GM12873 (cell line): ENCODE data around the gene SAMD4A.

Experiments
- TF ChIP-seq, protein P1 (sequence below): IDR thresholded peaks from 2 replicates; pipeline ENCODE4 v1.5.1; 2012; ENCODE audit warnings: low read depth, mild to moderate bottlenecking, moderate library complexity, low read length, control low read depth; ENCODE audit not compliant: insufficient read depth; ENCODE audit errors: missing control alignments

The SAMD4A gene

DNA sequence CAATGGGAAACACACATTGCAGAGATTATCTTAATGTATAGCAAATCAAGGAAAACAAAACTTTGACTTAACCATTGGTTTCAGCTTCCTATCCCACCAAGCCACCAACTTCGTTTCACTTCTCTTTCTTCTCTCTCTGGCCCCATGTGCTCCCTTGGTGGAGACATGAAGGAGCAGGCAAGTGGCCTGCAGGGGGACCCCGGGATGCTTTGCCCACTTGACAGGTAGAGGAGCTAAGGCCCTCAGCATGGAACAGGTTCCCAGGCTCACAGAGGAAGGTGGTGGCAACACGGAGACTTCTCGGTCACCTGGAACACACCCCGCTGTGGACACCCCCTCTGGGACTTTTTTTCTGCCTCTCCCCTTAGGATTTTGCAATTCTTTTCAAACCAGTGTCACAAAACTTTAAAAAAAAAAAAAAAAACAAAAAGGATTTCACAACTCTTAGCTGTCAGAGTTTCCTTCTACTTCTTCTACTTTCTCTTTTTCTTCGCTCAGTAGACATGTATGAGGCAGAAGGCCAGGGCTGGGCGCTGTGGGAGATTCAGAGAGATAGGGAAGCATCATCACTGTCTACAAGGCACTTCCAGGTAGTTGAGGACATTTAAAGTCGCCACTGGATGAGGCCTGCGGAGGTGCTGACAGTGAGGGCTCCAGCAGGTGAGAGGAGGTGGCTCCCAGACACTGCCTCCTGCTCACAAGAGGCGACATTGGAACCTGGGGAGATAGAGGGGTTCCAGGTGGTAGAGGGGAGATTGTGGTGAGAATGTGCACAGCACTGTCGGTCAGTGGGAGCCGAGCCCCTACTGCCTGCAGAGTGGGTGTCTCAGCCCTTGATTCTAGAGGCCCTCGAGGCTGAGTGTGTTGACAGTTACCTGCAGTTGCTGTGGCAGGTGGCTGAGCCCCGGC lies 216.1 kb downstream of the SAMD4A start:
- TF ChIP-seq, protein P1, sequence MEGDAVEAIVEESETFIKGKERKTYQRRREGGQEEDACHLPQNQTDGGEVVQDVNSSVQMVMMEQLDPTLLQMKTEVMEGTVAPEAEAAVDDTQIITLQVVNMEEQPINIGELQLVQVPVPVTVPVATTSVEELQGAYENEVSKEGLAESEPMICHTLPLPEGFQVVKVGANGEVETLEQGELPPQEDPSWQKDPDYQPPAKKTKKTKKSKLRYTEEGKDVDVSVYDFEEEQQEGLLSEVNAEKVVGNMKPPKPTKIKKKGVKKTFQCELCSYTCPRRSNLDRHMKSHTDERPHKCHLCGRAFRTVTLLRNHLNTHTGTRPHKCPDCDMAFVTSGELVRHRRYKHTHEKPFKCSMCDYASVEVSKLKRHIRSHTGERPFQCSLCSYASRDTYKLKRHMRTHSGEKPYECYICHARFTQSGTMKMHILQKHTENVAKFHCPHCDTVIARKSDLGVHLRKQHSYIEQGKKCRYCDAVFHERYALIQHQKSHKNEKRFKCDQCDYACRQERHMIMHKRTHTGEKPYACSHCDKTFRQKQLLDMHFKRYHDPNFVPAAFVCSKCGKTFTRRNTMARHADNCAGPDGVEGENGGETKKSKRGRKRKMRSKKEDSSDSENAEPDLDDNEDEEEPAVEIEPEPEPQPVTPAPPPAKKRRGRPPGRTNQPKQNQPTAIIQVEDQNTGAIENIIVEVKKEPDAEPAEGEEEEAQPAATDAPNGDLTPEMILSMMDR: peak; percentile 84

DNA sequence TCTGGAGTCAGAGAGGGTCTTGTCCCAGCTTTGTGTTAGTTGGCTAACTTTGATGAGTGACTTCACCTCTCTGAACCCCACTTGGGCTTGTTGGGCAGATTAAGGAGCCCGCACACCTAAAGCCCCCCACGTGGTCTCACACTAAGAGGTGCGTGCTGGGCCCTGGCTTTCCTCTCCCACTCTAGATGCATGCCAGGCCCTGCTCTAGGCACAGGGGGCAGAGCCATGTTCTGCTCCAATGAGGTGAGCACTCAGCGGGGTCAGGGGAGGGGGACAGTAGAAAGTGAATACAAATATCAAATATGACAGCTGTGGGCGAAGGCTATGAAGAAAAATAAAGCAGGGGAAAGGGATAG lies 216.7 kb downstream of the SAMD4A start:
- TF ChIP-seq, protein P1: no peak

DNA sequence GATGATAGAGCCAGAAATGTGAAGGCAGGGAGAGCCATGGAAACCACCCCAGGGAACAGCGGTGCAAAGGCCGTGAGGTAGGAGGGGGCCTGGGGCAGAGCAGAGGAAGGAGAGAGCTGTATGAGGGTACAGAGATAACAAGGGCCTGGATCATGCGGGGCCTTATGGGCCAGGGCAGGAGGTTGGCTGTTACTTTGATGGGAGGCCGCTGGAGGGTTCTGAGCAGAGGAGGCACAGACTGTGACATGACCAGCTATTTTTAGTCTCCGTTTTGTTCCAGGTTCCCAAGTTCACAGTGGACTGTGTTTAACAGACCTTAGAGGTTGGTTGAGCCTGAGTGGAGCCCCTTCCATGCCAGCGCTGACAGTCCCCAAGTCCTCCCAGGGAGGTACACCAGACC lies 217.1 kb downstream of the SAMD4A start:
- TF ChIP-seq, protein P1: no peak

DNA sequence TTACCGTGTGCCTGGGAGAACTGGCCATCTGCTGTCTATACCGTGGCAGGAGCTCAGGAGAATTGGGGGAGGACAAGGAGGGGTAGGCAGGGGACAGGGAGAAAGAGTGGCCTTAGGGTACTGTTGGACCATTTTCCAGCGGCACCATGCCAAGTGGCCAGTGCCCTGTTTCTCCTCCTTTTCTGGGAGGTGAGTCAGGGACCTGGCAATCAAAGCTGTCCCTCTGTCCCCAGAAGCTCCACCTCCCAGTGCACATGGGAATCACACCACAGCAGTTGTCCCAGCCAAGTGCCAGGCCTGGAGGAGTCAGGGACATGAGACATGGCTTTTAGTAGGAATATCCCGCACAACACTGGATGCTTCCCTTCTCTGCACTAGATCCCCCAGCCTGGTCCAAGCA lies 217.7 kb downstream of the SAMD4A start:
- TF ChIP-seq, protein P1: no peak

DNA sequence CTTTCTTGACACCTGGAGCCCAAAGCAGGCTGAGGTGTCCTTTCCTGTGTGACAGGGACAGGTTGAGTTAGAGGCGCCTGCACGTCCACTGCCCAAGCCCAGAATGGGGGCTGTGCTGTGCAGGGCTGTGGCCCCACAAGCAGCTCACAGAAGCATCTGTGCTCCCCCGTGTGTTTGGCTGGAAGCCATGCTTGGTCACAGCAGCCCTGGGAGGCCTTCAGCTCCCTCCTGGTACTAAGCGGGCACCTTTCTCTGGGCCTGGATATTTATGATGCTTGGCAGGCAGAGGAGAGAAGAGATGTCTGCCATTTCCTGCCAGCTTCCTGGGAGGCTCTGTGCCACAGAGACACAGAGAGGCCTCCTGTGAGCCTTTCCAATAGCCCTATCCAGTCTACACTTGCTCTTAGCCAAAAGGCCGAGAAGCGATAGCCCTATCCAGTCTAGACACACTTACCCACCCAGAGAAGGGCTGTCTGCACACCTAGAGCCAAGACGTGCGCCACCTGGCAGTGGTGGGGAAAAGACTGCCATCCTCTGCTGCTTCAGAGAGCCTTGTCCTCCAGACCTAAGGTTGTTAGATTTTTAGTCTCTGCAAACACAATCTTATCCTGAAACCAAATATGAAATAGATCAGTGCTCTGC lies 218.3 kb downstream of the SAMD4A start:
- TF ChIP-seq, protein P1: no peak

DNA sequence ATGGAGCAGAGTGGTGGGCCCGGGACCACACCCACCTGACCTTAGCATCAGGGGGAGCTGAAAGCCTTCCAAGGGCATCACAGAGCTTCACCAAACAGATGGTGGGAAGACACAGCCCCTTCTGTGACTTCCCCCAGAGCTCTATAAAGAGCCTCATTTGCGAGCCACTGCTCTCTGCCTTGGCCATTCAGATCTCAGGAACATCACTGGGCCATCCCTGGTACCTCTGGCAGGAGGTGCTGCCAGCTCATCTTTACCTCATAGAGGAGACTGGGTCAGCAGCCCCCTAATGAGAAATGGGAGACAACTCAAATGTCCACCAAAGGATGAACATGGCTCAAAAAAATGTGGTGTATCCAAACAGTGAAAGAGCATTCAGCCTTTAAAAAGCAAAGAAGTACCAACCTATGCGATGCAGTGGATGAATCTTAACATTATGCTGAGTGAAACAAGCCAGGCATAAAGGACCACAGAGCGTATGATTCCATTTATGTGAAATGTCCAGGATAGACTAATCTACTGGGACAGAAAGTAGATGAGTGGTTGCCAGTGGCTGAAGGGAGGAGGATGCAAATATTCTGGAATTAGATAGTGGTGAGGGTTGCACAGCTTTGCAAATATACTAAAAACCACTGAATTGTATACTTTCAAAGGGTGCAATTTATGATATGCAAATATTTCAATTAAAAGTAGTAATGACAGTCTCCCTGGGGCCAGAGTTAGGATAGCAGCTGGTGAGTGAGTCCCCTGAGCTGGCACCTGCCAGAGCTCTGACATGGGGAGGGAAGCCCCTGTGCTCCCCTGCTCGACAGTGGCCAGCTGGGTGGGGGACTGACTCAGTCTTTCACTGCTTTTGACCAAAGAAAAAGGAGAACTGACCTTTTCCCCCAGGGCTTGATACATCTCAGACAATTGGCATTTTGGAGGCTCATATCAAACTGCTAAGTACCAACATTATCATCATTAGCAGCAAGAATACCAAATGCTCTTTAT lies 219.1 kb downstream of the SAMD4A start:
- TF ChIP-seq, protein P1: no peak
